KOPT-K1 (cell line): Measurements from ENCODE around the gene CCDC39.
"Not testable (repeated sequence)": the region's sequence is repeated elsewhere in the genome, so short reads cannot be mapped to it uniquely, and the experiment has no call there.

ENCODE experiments used
- H3K27ac ChIP-seq: fragments of 200-600 bp; sonication (generic); 2 replicates; pipeline ENCODE4 v1.5.1; 2016; ENCODE audit warnings: antibody characterized with exemption, mild to moderate bottlenecking, low read depth, low read length; ENCODE audit not compliant: poor library complexity, severe bottlenecking
- H3K36me3 ChIP-seq: fragments of 200-600 bp; sonication (generic); 2 replicates; pipeline ENCODE4 v1.5.1; 2017; ENCODE audit warnings: antibody characterized with exemption, mild to moderate bottlenecking, low read length, moderate library complexity; ENCODE audit not compliant: insufficient read depth
- H3K9me3 ChIP-seq: fragments of 200-600 bp; sonication (generic); 2 replicates; pipeline ENCODE4 v1.5.1; 2017; ENCODE audit warnings: antibody characterized with exemption, low read length, mild to moderate bottlenecking; ENCODE audit not compliant: insufficient read depth, poor library complexity, severe bottlenecking

Gene CCDC39

DNA sequence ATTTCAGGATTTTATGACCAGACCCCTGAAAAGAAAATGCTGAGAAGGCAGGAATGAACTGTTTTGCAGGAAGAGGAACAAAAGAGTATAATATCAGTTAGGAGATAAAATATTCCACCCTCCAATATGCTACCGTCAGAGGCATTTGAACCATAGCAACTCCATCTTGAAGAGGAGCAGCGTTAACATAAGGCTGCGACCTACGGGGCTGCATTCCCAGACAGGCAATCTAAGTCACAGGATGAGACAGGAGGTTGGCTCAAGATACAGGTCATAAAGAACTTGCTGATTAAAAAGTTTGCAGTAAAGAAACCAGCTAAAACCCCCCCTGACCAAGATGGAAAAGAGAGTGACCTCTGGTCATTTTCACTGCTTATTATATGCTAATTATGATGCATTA is 22.9 kb downstream of the CCDC39 start:
- Histone ChIP-seq H3K9me3 (no peaks in the 10 kb centered on the region), H3K27ac (no peak overlapping the region), H3K36me3 (no peaks in the 10 kb centered on the region)

GRCh38 chr3:180646187-180646790 is 33.0 kb downstream of the CCDC39 start:
- Histone ChIP-seq H3K9me3 (no peaks in the 10 kb centered on the region), H3K36me3 (no peaks in the 10 kb centered on the region), H3K27ac (no peak overlapping the region)

DNA sequence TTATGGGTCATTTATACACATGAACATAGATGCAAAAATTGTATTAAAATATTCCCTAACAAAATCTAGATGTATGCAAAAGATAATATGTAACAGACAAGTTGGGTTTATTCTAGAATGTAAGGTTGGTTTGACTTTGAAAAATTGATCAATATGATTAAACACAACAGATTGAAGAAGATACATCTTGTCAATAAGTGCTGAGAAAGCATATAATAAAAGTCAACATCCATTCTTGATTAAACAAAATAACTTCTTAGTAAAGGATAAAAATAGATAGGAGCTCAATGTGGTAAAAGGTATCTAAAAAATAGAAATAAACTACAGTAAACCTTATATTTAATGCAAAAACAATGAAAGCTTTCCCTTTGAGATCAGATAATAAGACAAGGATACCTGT is 38.3 kb downstream of the CCDC39 start:
- no peaks in the 10 kb centered on the region for H3K9me3 ChIP-seq
- H3K27ac ChIP-seq: no peak overlapping the region
- no peaks in the 10 kb centered on the region for H3K36me3 ChIP-seq

DNA sequence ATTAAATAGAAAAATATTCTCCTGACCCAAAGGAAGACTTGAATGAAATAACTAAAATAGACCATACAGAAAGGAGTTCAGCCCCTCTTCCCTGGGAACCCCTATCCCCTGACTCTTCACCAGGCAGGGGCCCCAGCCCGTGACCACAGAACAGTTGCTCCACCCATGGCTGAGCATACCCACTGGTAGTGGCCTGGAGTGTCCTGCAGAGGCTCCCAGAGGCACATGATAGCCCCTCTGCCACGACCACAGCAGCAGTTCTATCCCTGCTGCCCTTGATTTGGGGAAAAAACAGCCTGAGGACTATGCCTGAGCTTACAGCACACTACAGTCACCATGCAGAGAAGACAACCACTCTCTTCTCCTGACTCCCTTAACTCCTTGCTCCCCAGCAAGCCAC is 45.6 kb downstream of the CCDC39 start:
- Histone ChIP-seq H3K36me3 (no peaks in the 10 kb centered on the region), H3K27ac (no peak overlapping the region), H3K9me3 (no peaks in the 10 kb centered on the region)

DNA sequence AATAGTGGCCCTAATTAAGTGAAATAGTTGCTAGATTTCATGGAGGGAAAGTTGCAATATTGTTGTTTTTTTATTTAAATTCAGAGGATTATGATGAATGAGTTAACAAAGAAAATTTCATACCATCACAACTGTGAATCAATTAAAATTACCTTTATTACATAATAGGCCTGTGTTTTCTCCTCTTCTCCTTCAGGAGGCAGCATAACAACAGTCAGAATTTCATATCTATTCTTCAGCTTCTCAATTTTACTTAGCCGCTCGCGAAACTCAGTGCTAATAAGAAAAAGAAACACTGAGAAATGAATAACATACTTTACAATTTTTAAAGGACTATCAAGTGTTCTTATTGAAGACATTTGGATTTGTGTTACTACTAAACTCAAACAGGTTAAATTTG is 48.0 kb downstream of the CCDC39 start:
- Histone ChIP-seq H3K36me3 (peaks cover 6% of the 10 kb centered on the region; the same call in 1 of the 2 replicates), H3K9me3 (no peaks in the 10 kb centered on the region), H3K27ac (no peak overlapping the region)

DNA sequence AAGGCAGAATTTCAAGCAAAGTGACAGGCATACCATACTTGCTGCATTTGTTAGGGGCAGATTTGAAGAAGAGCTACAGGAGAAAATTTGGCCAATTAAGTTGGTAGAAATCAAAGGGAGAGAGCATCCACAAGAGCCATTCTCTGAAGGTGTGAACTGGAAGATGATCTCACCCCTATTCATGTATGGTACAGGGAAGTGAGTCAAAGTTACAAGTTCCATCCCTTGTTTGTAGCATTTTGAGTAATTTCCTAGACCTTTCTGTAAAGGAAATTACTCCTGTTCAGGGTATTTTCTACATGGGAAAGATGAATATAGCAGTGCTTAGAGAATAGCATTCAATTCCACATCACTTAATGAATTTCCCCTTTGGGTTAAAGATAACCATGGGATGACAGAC is 48.9 kb downstream of the CCDC39 start:
- Histone ChIP-seq H3K36me3 (peaks cover 16% of the 10 kb centered on the region), H3K27ac (no peak overlapping the region), H3K9me3 (no peaks in the 10 kb centered on the region)

GRCh38 chr3:180626844-180627243 is 52.4 kb downstream of the CCDC39 start:
- peaks cover 30% of the 10 kb centered on the region for H3K36me3 ChIP-seq
- no peaks in the 10 kb centered on the region for H3K9me3 ChIP-seq
- H3K27ac ChIP-seq: no peak overlapping the region

DNA sequence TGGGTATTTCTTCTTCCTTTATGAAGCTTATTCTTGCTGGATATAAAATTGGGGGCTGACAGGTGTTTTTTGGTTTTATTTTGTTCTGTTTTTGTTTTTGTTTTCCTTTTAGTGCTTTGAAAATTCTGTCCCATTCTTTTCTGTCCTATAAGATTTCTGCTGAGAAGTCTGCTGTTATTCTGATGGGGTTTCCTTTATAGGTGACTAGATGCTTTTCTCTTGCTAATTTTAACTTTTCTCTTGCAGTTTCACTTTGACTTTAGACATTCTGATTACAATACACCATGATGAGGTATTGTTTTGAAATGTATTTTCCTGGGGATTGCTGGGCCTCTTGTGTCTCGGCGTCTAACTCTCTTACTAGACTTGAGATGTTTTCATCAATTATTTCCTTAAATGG is 54.6 kb downstream of the CCDC39 start:
- Histone ChIP-seq H3K36me3 (peaks cover 30% of the 10 kb centered on the region), H3K9me3 (no peaks in the 10 kb centered on the region), H3K27ac (no peak overlapping the region)

DNA sequence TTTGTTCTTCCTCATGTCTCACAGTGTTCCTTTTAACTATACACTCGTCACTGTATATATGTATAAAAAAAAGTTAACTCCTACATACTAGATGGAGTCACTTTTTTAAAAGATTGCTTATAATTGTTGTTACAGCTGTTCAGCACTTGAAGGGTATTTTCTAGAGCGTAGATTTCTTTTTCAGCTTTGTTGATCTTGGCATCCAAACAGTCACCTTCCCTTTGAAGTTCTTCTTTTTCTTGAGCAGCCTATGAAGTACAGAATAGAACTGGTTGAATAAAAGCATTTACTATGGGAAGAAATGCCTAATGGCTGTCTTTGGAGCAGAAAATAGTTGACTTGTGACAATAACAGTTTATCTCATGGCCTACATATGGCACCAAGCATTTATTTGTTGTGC is 59.6 kb downstream of the CCDC39 start:
- H3K9me3 ChIP-seq: no peaks in the 10 kb centered on the region
- no peak overlapping the region for H3K27ac ChIP-seq
- peaks cover 35% of the 10 kb centered on the region for H3K36me3 ChIP-seq

- peaks cover 35% of the 10 kb centered on the region for H3K36me3 ChIP-seq
- H3K27ac ChIP-seq, H3K9me3 ChIP-seq: not testable (repeated sequence)
Observed at GRCh38 chr3:180618563-180618962, 60.7 kb downstream of the CCDC39 start.

GRCh38 chr3:180617049-180617448 is 62.2 kb downstream of the CCDC39 start:
- H3K36me3 ChIP-seq: peaks cover 49% of the 10 kb centered on the region
- H3K27ac ChIP-seq: no peak overlapping the region
- no peaks in the 10 kb centered on the region for H3K9me3 ChIP-seq

- no peaks in the 10 kb centered on the region for H3K9me3 ChIP-seq
- H3K27ac ChIP-seq: no peak overlapping the region
- H3K36me3 ChIP-seq: peaks cover 60% of the 10 kb centered on the region
Observed at GRCh38 chr3:180615954-180616353, 63.3 kb downstream of the CCDC39 start.

GRCh38 chr3:180612364-180612763 is 66.9 kb downstream of the CCDC39 start:
- Histone ChIP-seq H3K27ac (no peak overlapping the region), H3K36me3 (peaks cover 85% of the 10 kb centered on the region), H3K9me3 (no peaks in the 10 kb centered on the region)

GRCh38 chr3:180611006-180611405 is 68.3 kb downstream of the CCDC39 start:
- Histone ChIP-seq H3K36me3 (peaks cover 96% of the 10 kb centered on the region), H3K9me3 (no peaks in the 10 kb centered on the region), H3K27ac (no peak overlapping the region)

GRCh38 chr3:180601688-180602666 is 77.3 kb downstream of the CCDC39 start, which contains the start of gene TTC14:
TTC14 (plus strand) TSS chr3:180602163; CDS start chr3:180602262, 99 bp downstream.
- Histone ChIP-seq H3K36me3 (peaks cover 39% of the 10 kb centered on the region), H3K27ac (peak within 1 kb of the TSS; percentile 88), H3K9me3 (no peaks in the 10 kb centered on the region)
